IMR-90 (cell line): ENCODE results near the gene SHISA6. TPM values are rescaled to one million over a fixed set of nuclear protein-coding genes. Genes with fewer than 3 reads are reported as not detected.

ENCODE experiments used
- ATAC-seq: fragments of 200-7000 bp; cut with Tn5 transposase; 2 replicates; pipeline ENCODE4 v1.9.1; 2020; ENCODE audit warnings: low read depth, mild to moderate bottlenecking, moderate library complexity
- BruUV-seq: library from RNA; stranded (reverse); fragments of 400-500 nt; replicated peaks from 2 replicates; lab custom pipeline; 2021; lab: Mats Ljungman, UMichigan
- CTCF ChIA-PET: fragments of 300-600 bp; formaldehyde crosslinking; extraction: SDS; loops from one replicate; lab custom pipeline; 2021; ENCODE audit warnings: antibody characterized with exemption; lab: Yijun Ruan, JAX
- POLR2A ChIA-PET: fragments of 300-600 bp; sonication (Branson Sonifier 250); formaldehyde crosslinking; loops from one replicate; lab custom pipeline; 2022; ENCODE audit warnings: antibody characterized with exemption; ENCODE audit not compliant: unreplicated experiment; lab: Charles Lee
- DNase-seq: peaks from one replicate; pipeline ENCODE4 v3.0.0; 2013
- H2AFZ ChIP-seq: replicated peaks from 2 replicates; pipeline ENCODE3; 2013; ENCODE audit warnings: low read length, mild to moderate bottlenecking; ENCODE audit not compliant: poor library complexity
- H2AK5ac ChIP-seq: 2 replicates; pipeline ENCODE4 v1.6.1; 2013; ENCODE audit warnings: low read depth, low read length, inconsistent platforms
- H2AK9ac ChIP-seq: replicated peaks from 2 replicates; pipeline ENCODE3; 2013; ENCODE audit warnings: mild to moderate bottlenecking, low read depth, low read length, moderate library complexity; ENCODE audit not compliant: poor library complexity
- H2BK120ac ChIP-seq: 2 replicates; pipeline ENCODE4 v1.6.1; 2013; ENCODE audit warnings: low read depth, low read length, inconsistent platforms
- H2BK15ac ChIP-seq: 3 replicates; pipeline ENCODE4 v1.6.1; 2013; ENCODE audit warnings: low read depth, low read length, inconsistent platforms
- H2BK20ac ChIP-seq: 2 replicates; pipeline ENCODE4 v1.6.1; 2013; ENCODE audit warnings: low read depth, mild to moderate bottlenecking, inconsistent platforms, low read length, moderate library complexity
- H2BK5ac ChIP-seq: 2 replicates; pipeline ENCODE4 v1.6.1; 2013; ENCODE audit warnings: mild to moderate bottlenecking, low read depth, low read length, inconsistent platforms; ENCODE audit not compliant: poor library complexity, severe bottlenecking
- H3K14ac ChIP-seq: replicated peaks from 2 replicates; pipeline ENCODE4 v1.6.1; 2013; ENCODE audit warnings: low read depth, low read length, inconsistent platforms
- H3K18ac ChIP-seq: 2 replicates; pipeline ENCODE4 v1.6.1; 2013; ENCODE audit warnings: low read depth, low read length, control low read depth
- H3K23ac ChIP-seq: 2 replicates; pipeline ENCODE4 v1.6.1; 2013; ENCODE audit warnings: low read depth, low read length, inconsistent platforms
- H3K27ac ChIP-seq: 2 replicates; pipeline ENCODE4 v1.5.1; 2013; ENCODE audit warnings: mild to moderate bottlenecking, control low read depth, low read length; ENCODE audit not compliant: insufficient read depth
- H3K27me3 ChIP-seq: 2 replicates; pipeline ENCODE4 v1.6.1; 2013; ENCODE audit warnings: low read length; ENCODE audit not compliant: control insufficient read depth, insufficient read depth
- H3K36me3 ChIP-seq: 2 replicates; pipeline ENCODE4 v1.6.1; 2013; ENCODE audit warnings: low read length, mixed read lengths; ENCODE audit not compliant: control insufficient read depth, insufficient read depth
- H3K4ac ChIP-seq: 2 replicates; pipeline ENCODE4 v1.6.1; 2013; ENCODE audit warnings: low read depth, low read length, inconsistent platforms
- H3K4me1 ChIP-seq: 2 replicates; pipeline ENCODE4 v1.6.1; 2013; ENCODE audit warnings: low read length, mixed read lengths; ENCODE audit not compliant: control insufficient read depth, insufficient read depth
- H3K4me2 ChIP-seq: 2 replicates; pipeline ENCODE4 v1.6.1; 2013; ENCODE audit warnings: low read depth, mild to moderate bottlenecking, control low read depth, low read length, moderate library complexity
- H3K4me3 ChIP-seq: 2 replicates; pipeline ENCODE4 v1.5.1; 2013; ENCODE audit warnings: low read depth, mild to moderate bottlenecking, control low read depth, low read length, moderate library complexity; ENCODE audit not compliant: insufficient read depth
- H3K56ac ChIP-seq: 2 replicates; pipeline ENCODE4 v1.6.1; 2013; ENCODE audit warnings: low read length, inconsistent platforms; ENCODE audit not compliant: insufficient read depth; ENCODE audit errors: extremely low read depth
- H3K79me1 ChIP-seq, 2 experiments: 2 replicates each; pipeline ENCODE4 v1.6.1; 2013; ENCODE audit warnings: low read length in 2 of 2, inconsistent platforms in 1 of 2, low read depth in 1 of 2
- H3K9ac ChIP-seq: 2 replicates; pipeline ENCODE4 v1.6.1; 2013; ENCODE audit warnings: low read depth, low read length, control low read depth
- H3K9me1 ChIP-seq: 2 replicates; pipeline ENCODE4 v1.6.1; 2013; ENCODE audit warnings: low read length, inconsistent platforms; ENCODE audit not compliant: insufficient read depth
- H3K9me3 ChIP-seq: 2 replicates; pipeline ENCODE4 v1.6.1; 2013; ENCODE audit warnings: low read length; ENCODE audit not compliant: control insufficient read depth, insufficient read depth
- H4K20me1 ChIP-seq: 2 replicates; pipeline ENCODE4 v1.6.1; 2013; ENCODE audit warnings: low read length, inconsistent platforms; ENCODE audit not compliant: insufficient read depth
- H4K5ac ChIP-seq: 2 replicates; pipeline ENCODE4 v1.6.1; 2013; ENCODE audit warnings: mild to moderate bottlenecking, low read depth, low read length, control low read depth
- H4K8ac ChIP-seq, 2 experiments: 2 replicates each; pipeline ENCODE4 v1.6.1; 2013; ENCODE audit warnings: low read depth in 2 of 2, low read length in 2 of 2, control low read depth in 1 of 2, inconsistent platforms in 1 of 2
- H4K91ac ChIP-seq: 2 replicates; pipeline ENCODE4 v1.6.1; 2013; ENCODE audit warnings: low read depth, low read length, inconsistent platforms; ENCODE audit not compliant: insufficient read depth
- BHLHE40 ChIP-seq: fragments of 150-350 bp; IDR thresholded peaks from 2 replicates; pipeline ENCODE4 v1.6.1; 2016; ENCODE audit warnings: mild to moderate bottlenecking, low read depth, low read length
- CEBPB ChIP-seq: IDR thresholded peaks from 2 replicates; pipeline ENCODE4 v1.6.1; 2012; ENCODE audit warnings: low read depth, low read length, improper control_type of control experiment
- CHD1 ChIP-seq: IDR thresholded peaks from 2 replicates; pipeline ENCODE4 v1.6.1; 2012; ENCODE audit warnings: low read depth, low read length, improper control_type of control experiment
- CTCF ChIP-seq: conservative IDR thresholded peaks from 2 replicates; pipeline ENCODE4 v1.5.1; 2012; ENCODE audit warnings: mild to moderate bottlenecking, low read depth, low read length, improper control_type of control experiment
- ELK1 ChIP-seq: fragments of 150-350 bp; IDR thresholded peaks from 2 replicates; pipeline ENCODE4 v1.6.1; 2016; ENCODE audit warnings: low read depth, mild to moderate bottlenecking, low read length, moderate library complexity, borderline replicate concordance
- FOS ChIP-seq: fragments of 150-350 bp; IDR thresholded peaks from 2 replicates; pipeline ENCODE4 v1.6.1; 2016; ENCODE audit warnings: low read depth, low read length
- MAFK ChIP-seq: IDR thresholded peaks from 2 replicates; pipeline ENCODE4 v1.6.1; 2012; ENCODE audit warnings: low read depth, low read length, improper control_type of control experiment
- MAZ ChIP-seq: IDR thresholded peaks from 2 replicates; pipeline ENCODE4 v1.6.1; 2012; ENCODE audit warnings: low read depth, mild to moderate bottlenecking, low read length, improper control_type of control experiment, moderate library complexity, borderline replicate concordance
- MXI1 ChIP-seq: IDR thresholded peaks from 2 replicates; pipeline ENCODE4 v1.6.1; 2012; ENCODE audit warnings: low read depth, mild to moderate bottlenecking, low read length, moderate library complexity, borderline replicate concordance
- NFE2L2 ChIP-seq: fragments of 150-350 bp; IDR thresholded peaks from 2 replicates; pipeline ENCODE4 v1.6.1; 2016; ENCODE audit warnings: low read depth, mild to moderate bottlenecking, low read length
- POLR2A ChIP-seq: IDR thresholded peaks from 2 replicates; pipeline ENCODE4 v1.6.1; 2012; ENCODE audit warnings: mild to moderate bottlenecking, low read depth, low read length
- RAD21 ChIP-seq: IDR thresholded peaks from 2 replicates; pipeline ENCODE4 v1.6.1; 2012; ENCODE audit warnings: low read length, improper control_type of control experiment
- RCOR1 ChIP-seq: IDR thresholded peaks from 2 replicates; pipeline ENCODE4 v1.6.1; 2012; ENCODE audit warnings: mild to moderate bottlenecking, low read length, improper control_type of control experiment; ENCODE audit not compliant: insufficient replicate concordance
- RFX5 ChIP-seq: IDR thresholded peaks from 2 replicates; pipeline ENCODE4 v1.8.0; 2012; ENCODE audit warnings: low read depth, mild to moderate bottlenecking, low read length, moderate library complexity
- SMC3 ChIP-seq: fragments of 150-350 bp; IDR thresholded peaks from 2 replicates; pipeline ENCODE4 v1.6.1; 2016; ENCODE audit warnings: low read depth, mild to moderate bottlenecking, antibody characterized with exemption, low read length, moderate library complexity
- USF2 ChIP-seq: fragments of 150-350 bp; IDR thresholded peaks from 2 replicates; pipeline ENCODE4 v1.6.1; 2017; ENCODE audit warnings: mild to moderate bottlenecking, antibody characterized with exemption, low read length, low read depth
- WGBS, 2 experiments: methylation state at CpG; one replicate each; pipeline versions ENCODE4 v1.1.5 to v1.1.7; 2013; ENCODE audit warnings: missing lambda C conversion rate in 2 of 2; ENCODE audit not compliant: insufficient read length in 1 of 2; ENCODE audit errors: extremely low coverage in 2 of 2; 5-methylcytosine and 5-hydroxymethylcytosine counted together
- dilution Hi-C: fragments of 300-500 bp; cut with HindIII; formaldehyde crosslinking; loops from one replicate; pipeline ENCODE4 v1.14.3; 2018; ENCODE audit warnings: low sequenced_read_pairs; ENCODE audit not compliant: unreplicated experiment
- in situ Hi-C: fragments of 300-500 bp; cut with MboI; formaldehyde crosslinking; loops from 3 replicates; pipeline ENCODE4 v1.14.3; 2019; ENCODE audit warnings: low sequenced_read_pairs, inconsistent platforms, mixed read lengths
- intact Hi-C: fragments of 100-400 bp; cut with micrococcal nuclease; formaldehyde crosslinking; loops from 2 replicates; pipeline ENCODE4 v1.10.0; 2022
- polyA plus RNA-seq, 3 experiments: library from polyadenylated mRNA; depleted of rRNA; stranded (reverse); fragments of >200 nt; gene quantifications; 2 replicates each; pipeline ENCODE4 v1.2.3, GENCODE V29; 2012; ENCODE audit warnings: low replicate concordance in 1 of 3
- total RNA-seq: library from RNA; depleted of rRNA; stranded (reverse); fragments of >200 nt; gene quantifications from 2 replicates; pipeline ENCODE4 v1.2.3, GENCODE V29; 2012

SHISA6 gene
- total and polyA plus RNA-seq, 2 of the 4 experiments (the other 2 are of a cell fraction): not detected

- dilution Hi-C loops: no loop called here
Observed at GRCh38 chr17:11250161-11250560, 9.1 kb downstream of the SHISA6 start.

More at GRCh38 chr17:11250161-11250560, 9.1 kb downstream of the SHISA6 start:
- H3K56ac ChIP-seq: no peak overlapping the region
- no TSS peak for BruUV-seq
- no peak overlapping the region for H4K91ac ChIP-seq
- H3K9ac ChIP-seq: no peak overlapping the region
- H4K8ac ChIP-seq: no peak overlapping the region
- H2AK5ac ChIP-seq: no peak overlapping the region
- no peak overlapping the region for H2BK120ac ChIP-seq
- no peak overlapping the region for H4K5ac ChIP-seq
- H3K4me2 ChIP-seq: no peak overlapping the region
- no peak overlapping the region for H2BK20ac ChIP-seq
- no peak overlapping the region for H3K4ac ChIP-seq
- H2AK9ac ChIP-seq: no peak overlapping the region
- peaks cover 41% of the 10 kb centered on the region for H3K9me3 ChIP-seq
- no peaks in the 10 kb centered on the region for H3K27me3 ChIP-seq
- H3K14ac ChIP-seq: no peak overlapping the region
- no peaks in the 10 kb centered on the region for H3K79me1 ChIP-seq
- H3K36me3 ChIP-seq: no peaks in the 10 kb centered on the region
- no peak overlapping the region for H2BK15ac ChIP-seq
- CTCF ChIA-PET: no interaction called here
- H3K4me3 ChIP-seq: no peak overlapping the region
- no peak overlapping the region for H3K18ac ChIP-seq
- H3K9me1 ChIP-seq: no peaks in the 10 kb centered on the region
- POLR2A ChIA-PET: no interaction called here
- H3K27ac ChIP-seq: no peak overlapping the region
- no peak overlapping the region for H2BK5ac ChIP-seq
- no peak for DNase-seq
- H3K4me1 ChIP-seq: no peaks in the 10 kb centered on the region
- H3K23ac ChIP-seq: no peak overlapping the region
- no peaks in the 10 kb centered on the region for H4K20me1 ChIP-seq
- in situ Hi-C loops (no loop called here), intact Hi-C loops (no loop called here)
- no peak for ATAC-seq
- no peak overlapping the region for H2AFZ ChIP-seq
- no CpG with 5 or more reads among the region's 7 CpGs for WGBS, 2 experiments
- no peak for TF ChIP-seq CEBPB
- no peak for TF ChIP-seq USF2
- no peak for TF ChIP-seq BHLHE40
- TF ChIP-seq NFE2L2: no peak
- TF ChIP-seq CHD1: no peak
- TF ChIP-seq SMC3: no peak
- no peak for TF ChIP-seq MAZ
- no peak for TF ChIP-seq RAD21
- TF ChIP-seq CTCF: no peak
- no peak for TF ChIP-seq RCOR1
- TF ChIP-seq MAFK: no peak
- no peak for TF ChIP-seq POLR2A
- no peak for TF ChIP-seq RFX5
- TF ChIP-seq ELK1: no peak
- TF ChIP-seq FOS: no peak
- TF ChIP-seq MXI1: no peak
